Effector CD4-positive, alpha-beta T cell (primary cell): ENCODE data around the gene CYP4A11. TPM values are rescaled to one million over a fixed set of nuclear protein-coding genes. Genes with fewer than 3 reads are reported as not detected.
"Not testable (repeated sequence)": the region's sequence is repeated elsewhere in the genome, so short reads cannot be mapped to it uniquely, and the experiment has no call there.

Source experiments
- DNase-seq: peaks from one replicate; pipeline ENCODE4 v3.0.0-alpha.2; 2020
- total RNA-seq: gene quantifications from one replicate; lab custom pipeline; 2026; lab: John Stamatoyannopoulos, UW

CYP4A11 gene
- not detected for total RNA-seq

GRCh38 chr1:46941135-46941694 lies at the start of gene CYP4A11:
TSS of gene CYP4A11 (minus strand) at chr1:46941476. CDS start at chr1:46941433, 43 bp downstream.
- no peak for DNase-seq

GRCh38 chr1:46990541-46990940 lies 49.3 kb upstream of the CYP4A11 start:
- not testable (repeated sequence) for DNase-seq

GRCh38 chr1:46983830-46984586 lies 42.7 kb upstream of the CYP4A11 start:
- no peak for DNase-seq

GRCh38 chr1:46983166-46983829 lies 42.0 kb upstream of the CYP4A11 start:
- DNase-seq: no peak

GRCh38 chr1:46969014-46969619 lies 27.8 kb upstream of the CYP4A11 start:
- no peak for DNase-seq

- not testable (repeated sequence) for DNase-seq
These were observed 21.0 kb upstream of the CYP4A11 start for GRCh38 chr1:46962272-46962671.

GRCh38 chr1:46961066-46961758 lies 19.9 kb upstream of the CYP4A11 start:
- DNase-seq: no peak

GRCh38 chr1:46960250-46960649 lies 19.0 kb upstream of the CYP4A11 start:
- DNase-seq: no peak

GRCh38 chr1:46955116-46955515 lies 13.8 kb upstream of the CYP4A11 start:
- DNase-seq: not testable (repeated sequence)

GRCh38 chr1:46953847-46954246 lies 12.6 kb upstream of the CYP4A11 start:
- not testable (repeated sequence) for DNase-seq

- not testable (repeated sequence) for DNase-seq
These were observed 8.1 kb upstream of the CYP4A11 start for GRCh38 chr1:46949417-46949666.

- no peak for DNase-seq
These were observed 7.5 kb upstream of the CYP4A11 start for GRCh38 chr1:46948629-46949416.

GRCh38 chr1:46947706-46948105 lies 6.4 kb upstream of the CYP4A11 start:
- not testable (repeated sequence) for DNase-seq

GRCh38 chr1:46942086-46942485 lies 810 bp upstream of the CYP4A11 start:
- DNase-seq: no peak

GRCh38 chr1:46940307-46940706 lies 969 bp downstream of the CYP4A11 start:
- DNase-seq: no peak

- DNase-seq: no peak
These were observed 4.0 kb downstream of the CYP4A11 start for GRCh38 chr1:46937270-46937669.

- no peak for DNase-seq
These were observed 4.5 kb downstream of the CYP4A11 start for GRCh38 chr1:46936788-46937187.

- DNase-seq: not testable (repeated sequence)
These were observed 6.4 kb downstream of the CYP4A11 start for GRCh38 chr1:46934852-46935251.

GRCh38 chr1:46932020-46932419 lies 9.3 kb downstream of the CYP4A11 start:
- DNase-seq: not testable (repeated sequence)

- no peak for DNase-seq
These were observed 10.1 kb downstream of the CYP4A11 start for GRCh38 chr1:46931151-46931550.

GRCh38 chr1:46927249-46927835 lies 13.9 kb downstream of the CYP4A11 start:
- no peak for DNase-seq

- no peak for DNase-seq
These were observed 30.5 kb downstream of the CYP4A11 start for GRCh38 chr1:46910790-46911189.
